Measurements from ENCODE around the gene SSR1. TPM values are rescaled to one million over a fixed set of nuclear protein-coding genes. Genes with fewer than 3 reads are reported as not detected.

SSR1 gene
- total and polyA plus RNA-seq, 2 experiments from 2014 or later = 65.3 to 70.2 TPM

DNA sequence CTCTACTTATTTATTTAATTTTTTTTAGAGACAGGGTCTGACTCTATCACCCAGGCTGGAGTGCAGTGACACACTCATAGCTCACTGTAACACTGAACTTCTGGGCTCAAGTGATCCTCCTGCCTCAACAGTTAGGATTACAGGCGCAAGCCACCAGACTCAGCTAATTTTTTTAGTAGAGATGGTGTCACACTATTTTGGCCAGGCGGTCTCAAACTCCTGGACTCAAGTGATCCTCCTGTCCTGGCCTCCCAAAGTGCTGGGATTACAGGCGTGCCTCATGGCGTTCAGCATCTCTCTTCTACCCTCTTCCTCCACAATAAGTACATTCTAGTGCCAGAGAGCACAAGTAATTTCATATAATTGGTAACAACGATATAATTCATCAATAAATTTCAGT is 5.5 kb downstream of the SSR1 start:
- Mint-ChIP-seq H3K4me3 (no peak overlapping the region), H3K27me3 (ENCODE audit: insufficient read depth, low read depth, poor library complexity) (peaks cover 3% of the 10 kb centered on the region), H3K36me3 (ENCODE audit: low read depth) (peaks cover 72% of the 10 kb centered on the region), H3K4me1 (peaks cover 12% of the 10 kb centered on the region), H3K9me3 (no peaks in the 10 kb centered on the region), H3K27ac (no peak overlapping the region)
- Histone ChIP-seq H3K27ac (ENCODE audit: low read depth) (no peak overlapping the region), H3K27me3 (ENCODE audit: insufficient read depth) (no peaks in the 10 kb centered on the region), H2AFZ (no peak overlapping the region), H4K20me1 (replicated peaks; ENCODE audit: insufficient read depth) (peaks cover 27% of the 10 kb centered on the region), H3K4me2 (no peak overlapping the region), H3K79me2 (replicated peaks; ENCODE audit: insufficient read depth) (peaks cover 84% of the 10 kb centered on the region), H3K4me3 (no peak overlapping the region), H3K36me3 (ENCODE audit: insufficient read depth) (peaks cover 66% of the 10 kb centered on the region), H3K4me1 (ENCODE audit: insufficient read depth) (peaks cover 11% of the 10 kb centered on the region), H3K9me2 (ENCODE audit: insufficient read depth) (no peaks in the 10 kb centered on the region), H3F3A (replicated peaks; ENCODE audit: low read depth) (no peaks in the 10 kb centered on the region)
- ATAC-seq (no peak), DNase-seq (ENCODE audit: low spot score) (no peak)
- TF ChIP-seq JUNB (IDR thresholded peaks at IDR 0.05; ENCODE audit: unreplicated experiment) = no peak
- TF ChIP-seq EZH2phosphoT487 (IDR thresholded peaks at IDR 0.05; ENCODE audit: unreplicated experiment) = no peak

- no peak overlapping the region for H2AFZ ChIP-seq
- no peak overlapping the region for H3K27ac ChIP-seq (ENCODE audit: low read depth)
- H3K27me3 ChIP-seq (ENCODE audit: insufficient read depth) = no peaks in the 10 kb centered on the region
- no peak overlapping the region for H3K27ac Mint-ChIP-seq
- H3K4me3 Mint-ChIP-seq = no peak overlapping the region
- peaks cover 21% of the 10 kb centered on the region for H4K20me1 ChIP-seq (replicated peaks; ENCODE audit: insufficient read depth)
- no peaks in the 10 kb centered on the region for H3F3A ChIP-seq (replicated peaks; ENCODE audit: low read depth)
- no peaks in the 10 kb centered on the region for H3K9me2 ChIP-seq (ENCODE audit: insufficient read depth)
- H3K4me2 ChIP-seq = no peak overlapping the region
- no peak for DNase-seq (ENCODE audit: low spot score)
- no peak for ATAC-seq
- H3K4me1 Mint-ChIP-seq = no peaks in the 10 kb centered on the region
- no peaks in the 10 kb centered on the region for H3K27me3 Mint-ChIP-seq (ENCODE audit: insufficient read depth, low read depth, poor library complexity)
- peaks cover 84% of the 10 kb centered on the region for H3K36me3 ChIP-seq (ENCODE audit: insufficient read depth)
- H3K4me3 ChIP-seq = no peak overlapping the region
- H3K9me3 Mint-ChIP-seq = no peaks in the 10 kb centered on the region
- no peaks in the 10 kb centered on the region for H3K4me1 ChIP-seq (ENCODE audit: insufficient read depth)
- H3K79me2 ChIP-seq (replicated peaks; ENCODE audit: insufficient read depth) = peaks cover 61% of the 10 kb centered on the region
- H3K36me3 Mint-ChIP-seq (ENCODE audit: low read depth) = peaks cover 82% of the 10 kb centered on the region
- no peak for TF ChIP-seq NANOG (IDR thresholded peaks at IDR 0.05; ENCODE audit: borderline replicate concordance)
- no peak for TF ChIP-seq STAT1 (IDR thresholded peaks at IDR 0.05; ENCODE audit: unreplicated experiment)
- TF ChIP-seq ZNF462 (CRISPR knock-in tag; IDR thresholded peaks at IDR 0.05) = no peak
- TF ChIP-seq ETS1 (IDR thresholded peaks at IDR 0.05) = no peak
- TF ChIP-seq CREB1 (CRISPR knock-in tag; IDR thresholded peaks at IDR 0.05; ENCODE audit: low read depth) = no peak
- no peak for TF ChIP-seq ZNF114 (CRISPR knock-in tag; IDR thresholded peaks at IDR 0.05)
- TF ChIP-seq, protein P1, sequence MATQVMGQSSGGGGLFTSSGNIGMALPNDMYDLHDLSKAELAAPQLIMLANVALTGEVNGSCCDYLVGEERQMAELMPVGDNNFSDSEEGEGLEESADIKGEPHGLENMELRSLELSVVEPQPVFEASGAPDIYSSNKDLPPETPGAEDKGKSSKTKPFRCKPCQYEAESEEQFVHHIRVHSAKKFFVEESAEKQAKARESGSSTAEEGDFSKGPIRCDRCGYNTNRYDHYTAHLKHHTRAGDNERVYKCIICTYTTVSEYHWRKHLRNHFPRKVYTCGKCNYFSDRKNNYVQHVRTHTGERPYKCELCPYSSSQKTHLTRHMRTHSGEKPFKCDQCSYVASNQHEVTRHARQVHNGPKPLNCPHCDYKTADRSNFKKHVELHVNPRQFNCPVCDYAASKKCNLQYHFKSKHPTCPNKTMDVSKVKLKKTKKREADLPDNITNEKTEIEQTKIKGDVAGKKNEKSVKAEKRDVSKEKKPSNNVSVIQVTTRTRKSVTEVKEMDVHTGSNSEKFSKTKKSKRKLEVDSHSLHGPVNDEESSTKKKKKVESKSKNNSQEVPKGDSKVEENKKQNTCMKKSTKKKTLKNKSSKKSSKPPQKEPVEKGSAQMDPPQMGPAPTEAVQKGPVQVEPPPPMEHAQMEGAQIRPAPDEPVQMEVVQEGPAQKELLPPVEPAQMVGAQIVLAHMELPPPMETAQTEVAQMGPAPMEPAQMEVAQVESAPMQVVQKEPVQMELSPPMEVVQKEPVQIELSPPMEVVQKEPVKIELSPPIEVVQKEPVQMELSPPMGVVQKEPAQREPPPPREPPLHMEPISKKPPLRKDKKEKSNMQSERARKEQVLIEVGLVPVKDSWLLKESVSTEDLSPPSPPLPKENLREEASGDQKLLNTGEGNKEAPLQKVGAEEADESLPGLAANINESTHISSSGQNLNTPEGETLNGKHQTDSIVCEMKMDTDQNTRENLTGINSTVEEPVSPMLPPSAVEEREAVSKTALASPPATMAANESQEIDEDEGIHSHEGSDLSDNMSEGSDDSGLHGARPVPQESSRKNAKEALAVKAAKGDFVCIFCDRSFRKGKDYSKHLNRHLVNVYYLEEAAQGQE (IDR thresholded peaks at IDR 0.05; ENCODE audit: unreplicated experiment) = no peak
- no peak for TF ChIP-seq POLR2AphosphoS5 (IDR thresholded peaks at IDR 0.05; ENCODE audit: low read depth)
- no peak for TF ChIP-seq CTCF (conservative IDR thresholded peaks at IDR 0.05; ENCODE audit: low read depth in 2 of 2)
These were observed 8.2 kb downstream of the SSR1 start for GRCh38 chr6:7304821-7305220.
